Astrocyte (in vitro differentiated cells and primary cell): ENCODE data around the gene GSKIP. TPM values are rescaled to one million over a fixed set of nuclear protein-coding genes. Genes with fewer than 3 reads are reported as not detected.

ENCODE experiments used
- DNase-seq: peaks from one replicate; pipeline ENCODE4 v3.0.0-alpha.2; 2010; ENCODE audit warnings: low read depth
- FAIRE-seq: peaks from 2 replicates; lab custom pipeline; 2011; peaks lifted over from hg19 to GRCh38; lab: Jason Lieb, UNC
- H2AFZ ChIP-seq: 2 replicates; pipeline ENCODE4 v1.6.0; 2012; ENCODE audit warnings: low read depth, low read length, inconsistent platforms
- H3K27ac ChIP-seq: 2 replicates; pipeline ENCODE4 v1.5.1; 2011; ENCODE audit warnings: low read depth, low read length, inconsistent platforms
- H3K27me3 ChIP-seq: 2 replicates; pipeline ENCODE4 v1.6.0; 2011; ENCODE audit warnings: low read length, inconsistent platforms; ENCODE audit not compliant: insufficient read depth
- H3K36me3 ChIP-seq: 2 replicates; pipeline ENCODE4 v1.5.1; 2011; ENCODE audit warnings: low read length, inconsistent platforms; ENCODE audit not compliant: insufficient read depth
- H3K4me1 ChIP-seq: 2 replicates; pipeline ENCODE4 v1.5.1; 2011; ENCODE audit warnings: low read length, inconsistent platforms; ENCODE audit not compliant: insufficient read depth
- H3K4me2 ChIP-seq: 2 replicates; pipeline ENCODE4 v1.6.0; 2012; ENCODE audit warnings: low read length, inconsistent platforms
- H3K4me3 ChIP-seq: 2 replicates; pipeline ENCODE4 v1.5.1; 2011; ENCODE audit warnings: low read depth, mild to moderate bottlenecking, low read length, inconsistent platforms; ENCODE audit not compliant: insufficient read depth
- H3K79me2 ChIP-seq: 2 replicates; pipeline ENCODE4 v1.6.0; 2012; ENCODE audit warnings: mild to moderate bottlenecking, low read length, inconsistent platforms; ENCODE audit not compliant: insufficient read depth
- H3K9ac ChIP-seq: 2 replicates; pipeline ENCODE4 v1.6.0; 2012; ENCODE audit warnings: mild to moderate bottlenecking, low read length, inconsistent platforms
- H3K9me3 ChIP-seq: 2 replicates; pipeline ENCODE4 v1.5.1; 2012; ENCODE audit warnings: low read depth, mild to moderate bottlenecking, low read length, inconsistent platforms; ENCODE audit not compliant: insufficient read depth
- H4K20me1 ChIP-seq: 2 replicates; pipeline ENCODE4 v1.6.0; 2012; ENCODE audit warnings: low read length, inconsistent platforms; ENCODE audit not compliant: insufficient read depth
- H3K27ac Mint-ChIP-seq: one replicate; pipeline ENCODE4 v1.8.0; 2021; ENCODE audit warnings: mild to moderate bottlenecking, mixed read lengths; ENCODE audit not compliant: unreplicated experiment
- H3K27me3 Mint-ChIP-seq: one replicate; pipeline ENCODE4 v1.8.0; 2021; ENCODE audit warnings: low read depth, mixed read lengths; ENCODE audit not compliant: unreplicated experiment
- H3K36me3 Mint-ChIP-seq: one replicate; pipeline ENCODE4 v1.8.0; 2021; ENCODE audit warnings: low read depth, mixed read lengths; ENCODE audit not compliant: unreplicated experiment
- H3K4me1 Mint-ChIP-seq: one replicate; pipeline ENCODE4 v1.8.0; 2021; ENCODE audit warnings: low read depth, mixed read lengths; ENCODE audit not compliant: unreplicated experiment
- H3K4me3 Mint-ChIP-seq: one replicate; pipeline ENCODE4 v1.8.0; 2021; ENCODE audit warnings: mild to moderate bottlenecking, moderate library complexity, mixed read lengths; ENCODE audit not compliant: unreplicated experiment
- H3K9me3 Mint-ChIP-seq: one replicate; pipeline ENCODE4 v1.8.0; 2021; ENCODE audit warnings: mild to moderate bottlenecking, mixed read lengths; ENCODE audit not compliant: unreplicated experiment
- EZH2 ChIP-seq: IDR thresholded peaks from 2 replicates; pipeline ENCODE4 v1.6.1; 2012; ENCODE audit warnings: mild to moderate bottlenecking, low read length, inconsistent platforms; ENCODE audit not compliant: insufficient read depth
- total RNA-seq: library from RNA; stranded (reverse); gene quantifications from 2 replicates; pipeline ENCODE4 v1.2.1, GENCODE V29; 2021
- TF ChIP-seq, protein P1 (sequence below): IDR thresholded peaks from 2 replicates; pipeline ENCODE4 v1.5.1; 2011; ENCODE audit warnings: low read depth, mild to moderate bottlenecking, inconsistent platforms, low read length, moderate library complexity; ENCODE audit not compliant: insufficient read depth

Gene GSKIP
- total RNA-seq, 1 donor from 2014 or later = 22.7 TPM

DNA sequence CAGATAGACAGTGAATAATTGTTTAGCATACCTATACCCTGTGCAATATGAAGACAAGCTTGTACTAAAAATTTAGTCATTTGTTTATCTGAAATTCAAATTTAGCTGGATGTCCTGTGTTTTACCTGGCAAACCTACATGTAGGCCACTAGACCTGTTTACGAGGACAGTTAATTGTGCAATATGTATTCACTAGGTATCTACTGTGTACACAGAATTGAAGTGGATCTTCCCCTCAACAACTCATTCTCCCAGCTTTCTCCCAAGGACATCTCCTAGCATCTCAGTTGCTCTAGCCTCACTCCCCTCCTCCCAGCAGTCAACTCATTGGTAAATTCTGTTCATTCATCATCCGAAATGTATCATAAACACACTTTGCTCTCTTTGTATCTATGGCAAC lies 53.9 kb downstream of the GSKIP start:
- Mint-ChIP-seq H3K36me3 (no peaks in the 10 kb centered on the region), H3K9me3 (no peaks in the 10 kb centered on the region), H3K27ac (no peak overlapping the region), H3K4me3 (no peak overlapping the region), H3K27me3 (peaks cover 10% of the 10 kb centered on the region), H3K4me1 (no peaks in the 10 kb centered on the region)
- no peak overlapping the region for H3K9ac ChIP-seq
- H3K4me2 ChIP-seq = no peak overlapping the region
- H3K9me3 ChIP-seq = no peaks in the 10 kb centered on the region
- H3K4me3 ChIP-seq = no peak overlapping the region
- FAIRE-seq = no peak
- TF ChIP-seq, protein P1, sequence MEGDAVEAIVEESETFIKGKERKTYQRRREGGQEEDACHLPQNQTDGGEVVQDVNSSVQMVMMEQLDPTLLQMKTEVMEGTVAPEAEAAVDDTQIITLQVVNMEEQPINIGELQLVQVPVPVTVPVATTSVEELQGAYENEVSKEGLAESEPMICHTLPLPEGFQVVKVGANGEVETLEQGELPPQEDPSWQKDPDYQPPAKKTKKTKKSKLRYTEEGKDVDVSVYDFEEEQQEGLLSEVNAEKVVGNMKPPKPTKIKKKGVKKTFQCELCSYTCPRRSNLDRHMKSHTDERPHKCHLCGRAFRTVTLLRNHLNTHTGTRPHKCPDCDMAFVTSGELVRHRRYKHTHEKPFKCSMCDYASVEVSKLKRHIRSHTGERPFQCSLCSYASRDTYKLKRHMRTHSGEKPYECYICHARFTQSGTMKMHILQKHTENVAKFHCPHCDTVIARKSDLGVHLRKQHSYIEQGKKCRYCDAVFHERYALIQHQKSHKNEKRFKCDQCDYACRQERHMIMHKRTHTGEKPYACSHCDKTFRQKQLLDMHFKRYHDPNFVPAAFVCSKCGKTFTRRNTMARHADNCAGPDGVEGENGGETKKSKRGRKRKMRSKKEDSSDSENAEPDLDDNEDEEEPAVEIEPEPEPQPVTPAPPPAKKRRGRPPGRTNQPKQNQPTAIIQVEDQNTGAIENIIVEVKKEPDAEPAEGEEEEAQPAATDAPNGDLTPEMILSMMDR = no peak
- no peak for TF ChIP-seq EZH2
- H3K79me2 ChIP-seq = no peaks in the 10 kb centered on the region
- H3K27ac ChIP-seq = no peak overlapping the region
- H4K20me1 ChIP-seq = no peaks in the 10 kb centered on the region
- peaks cover 3% of the 10 kb centered on the region for H3K27me3 ChIP-seq
- no peak overlapping the region for H2AFZ ChIP-seq
- no peaks in the 10 kb centered on the region for H3K4me1 ChIP-seq
- DNase-seq = no peak
- no peaks in the 10 kb centered on the region for H3K36me3 ChIP-seq

DNA sequence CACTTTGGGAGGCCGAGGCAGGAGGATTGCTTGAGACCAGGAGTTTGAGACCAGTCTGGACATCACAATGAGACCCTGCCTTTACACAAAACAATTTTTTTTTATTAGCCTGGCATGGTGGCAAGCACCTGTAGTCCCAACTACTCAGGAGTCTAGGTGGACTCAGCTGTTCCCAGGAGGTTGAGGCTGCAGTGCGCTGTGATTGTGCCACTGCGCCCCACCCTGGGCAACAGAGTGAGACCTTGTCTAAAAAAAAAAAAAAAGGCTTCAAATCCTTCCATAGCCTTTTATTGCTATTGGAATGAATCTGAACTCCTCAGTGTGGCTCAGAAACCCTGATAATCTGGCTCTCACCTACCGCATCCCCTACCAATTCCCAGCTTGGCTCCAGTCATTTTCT lies 54.7 kb downstream of the GSKIP start:
- Histone ChIP-seq H3K4me1 (no peaks in the 10 kb centered on the region), H2AFZ (no peak overlapping the region), H3K27me3 (peaks cover 3% of the 10 kb centered on the region), H3K36me3 (no peaks in the 10 kb centered on the region), H4K20me1 (no peaks in the 10 kb centered on the region), H3K9me3 (no peaks in the 10 kb centered on the region), H3K79me2 (no peaks in the 10 kb centered on the region), H3K9ac (no peak overlapping the region), H3K4me3 (no peak overlapping the region), H3K27ac (no peak overlapping the region), H3K4me2 (no peak overlapping the region)
- no peak overlapping the region for H3K4me3 Mint-ChIP-seq
- H3K27ac Mint-ChIP-seq = no peak overlapping the region
- TF ChIP-seq EZH2 = no peak
- TF ChIP-seq, protein P1 = no peak
- DNase-seq = no peak
- H3K4me1 Mint-ChIP-seq = no peaks in the 10 kb centered on the region
- H3K9me3 Mint-ChIP-seq = no peaks in the 10 kb centered on the region
- H3K36me3 Mint-ChIP-seq = no peaks in the 10 kb centered on the region
- H3K27me3 Mint-ChIP-seq = peaks cover 7% of the 10 kb centered on the region
- FAIRE-seq = no peak

DNA sequence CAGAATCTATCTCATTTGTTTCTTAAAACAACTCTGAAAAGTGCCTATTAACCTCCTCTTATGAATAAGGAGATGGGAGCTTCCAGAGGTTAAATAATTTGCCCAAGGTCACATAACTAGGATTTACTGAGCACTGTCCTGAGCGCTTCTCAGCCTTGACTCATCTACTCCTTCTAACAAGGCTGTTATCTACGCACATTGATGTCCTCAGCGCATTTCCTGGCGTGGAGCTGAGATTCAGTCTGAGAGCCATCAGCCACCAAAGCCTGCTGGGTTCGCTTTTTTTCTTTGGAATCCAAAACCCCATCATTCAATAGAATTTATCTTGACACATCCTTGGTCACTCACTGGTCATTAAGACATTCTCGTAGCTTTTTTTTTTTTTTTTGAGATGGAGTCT lies 57.9 kb downstream of the GSKIP start:
- H3K27me3 ChIP-seq = no peaks in the 10 kb centered on the region
- no peaks in the 10 kb centered on the region for H3K79me2 ChIP-seq
- H3K27ac ChIP-seq = no peak overlapping the region
- Mint-ChIP-seq H3K36me3 (no peaks in the 10 kb centered on the region), H3K27me3 (no peaks in the 10 kb centered on the region), H3K9me3 (no peaks in the 10 kb centered on the region), H3K4me3 (no peak overlapping the region), H3K4me1 (no peaks in the 10 kb centered on the region), H3K27ac (no peak overlapping the region)
- H3K9me3 ChIP-seq = no peaks in the 10 kb centered on the region
- no peak overlapping the region for H3K4me3 ChIP-seq
- FAIRE-seq = no peak
- H3K36me3 ChIP-seq = no peaks in the 10 kb centered on the region
- no peak overlapping the region for H3K9ac ChIP-seq
- no peak for DNase-seq
- H2AFZ ChIP-seq = no peak overlapping the region
- H3K4me2 ChIP-seq = no peak overlapping the region
- H4K20me1 ChIP-seq = no peaks in the 10 kb centered on the region
- no peak for TF ChIP-seq EZH2
- TF ChIP-seq, protein P1 = no peak
- H3K4me1 ChIP-seq = peaks cover 3% of the 10 kb centered on the region
